KMS-11 (cell line): ENCODE data around the gene EPC1.

ENCODE experiments used
- H2AFZ ChIP-seq: fragments of 200-600 bp; sonication (generic); 2 replicates; pipeline ENCODE4 v1.6.1; 2016; ENCODE audit warnings: antibody characterized with exemption, mixed run types, low read depth
- H3K27ac ChIP-seq: fragments of 200-600 bp; sonication (generic); 2 replicates; pipeline ENCODE4 v1.6.1; 2016; ENCODE audit warnings: mild to moderate bottlenecking, mixed run types
- H3K27me3 ChIP-seq: fragments of 200-600 bp; sonication (generic); 2 replicates; pipeline ENCODE4 v1.6.1; 2017; ENCODE audit warnings: mild to moderate bottlenecking, low read depth, mixed run types, moderate library complexity; ENCODE audit not compliant: insufficient read depth
- H3K36me3 ChIP-seq: fragments of 200-600 bp; sonication (generic); 2 replicates; pipeline ENCODE4 v1.6.1; 2017; ENCODE audit warnings: mild to moderate bottlenecking, mixed run types; ENCODE audit not compliant: insufficient read depth
- H3K4me1 ChIP-seq: fragments of 200-600 bp; sonication (generic); 2 replicates; pipeline ENCODE4 v1.6.1; 2016; ENCODE audit warnings: mild to moderate bottlenecking, low read depth, mixed run types; ENCODE audit not compliant: poor library complexity, severe bottlenecking
- H3K4me2 ChIP-seq: fragments of 200-600 bp; sonication (generic); 2 replicates; pipeline ENCODE4 v1.7.0; 2016; ENCODE audit warnings: mild to moderate bottlenecking, mixed run types
- H3K4me3 ChIP-seq: fragments of 200-600 bp; sonication (generic); IDR thresholded peaks from 2 replicates; pipeline ENCODE4 v1.6.1; 2017; ENCODE audit warnings: low read depth, low read length, mixed read lengths; ENCODE audit not compliant: insufficient read depth
- H3K79me2 ChIP-seq: fragments of 200-600 bp; sonication (generic); 2 replicates; pipeline ENCODE4 v1.6.1; 2016; ENCODE audit warnings: low read depth, mixed run types; ENCODE audit not compliant: insufficient read depth
- H3K9ac ChIP-seq: fragments of 200-600 bp; sonication (generic); 2 replicates; pipeline ENCODE4 v1.6.1; 2016; ENCODE audit warnings: mild to moderate bottlenecking, mixed run types
- H4K20me1 ChIP-seq: fragments of 200-600 bp; sonication (generic); 2 replicates; pipeline ENCODE4 v1.6.1; 2016; ENCODE audit warnings: mild to moderate bottlenecking, mixed run types; ENCODE audit not compliant: insufficient read depth
- TF ChIP-seq, protein P1 (sequence below): fragments of 200-600 bp; sonication (generic); conservative IDR thresholded peaks from 2 replicates; pipeline ENCODE4 v1.6.1; 2017; ENCODE audit warnings: low read depth, mild to moderate bottlenecking, antibody characterized with exemption, low read length, moderate library complexity, mixed read lengths

EPC1 gene

DNA sequence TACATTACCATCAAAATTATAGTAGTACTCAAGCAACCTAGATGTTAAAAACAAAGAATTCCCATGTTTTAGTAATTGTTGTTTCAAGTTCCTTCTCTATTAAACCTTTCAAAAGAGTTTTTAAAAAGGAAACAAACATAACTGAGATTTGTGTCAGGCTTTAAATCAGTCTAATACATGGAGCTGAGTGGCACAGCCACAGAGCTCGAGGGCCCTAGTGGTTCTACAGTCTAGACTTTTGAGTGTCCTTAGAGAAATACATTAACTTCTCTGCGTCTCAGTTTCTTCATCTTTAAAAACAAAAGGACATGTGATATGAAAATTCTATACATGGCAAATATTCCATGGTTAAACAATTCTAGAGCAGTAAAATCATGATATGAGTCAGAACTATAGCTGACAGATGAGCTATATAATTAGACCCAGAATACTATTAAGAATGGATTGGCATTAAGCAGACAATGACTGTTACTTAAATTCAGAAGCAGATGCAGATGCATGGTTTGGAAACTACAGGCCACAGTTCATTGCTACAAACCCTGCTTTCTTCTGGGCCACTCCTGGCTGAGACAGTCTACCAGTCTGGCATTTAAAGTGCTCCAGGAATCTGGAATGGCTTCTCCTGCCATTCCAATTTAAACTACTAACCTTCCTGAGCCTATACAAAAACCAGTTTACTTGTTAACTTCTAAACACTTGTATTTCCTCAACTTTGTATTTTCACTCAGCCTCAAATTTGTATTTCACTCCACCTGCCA, 77.4 kb downstream of the EPC1 start:
- no peaks in the 10 kb centered on the region for H3K4me1 ChIP-seq
- no peak overlapping the region for H3K4me3 ChIP-seq
- H3K9ac ChIP-seq = no peak overlapping the region
- no peak overlapping the region for H3K27ac ChIP-seq
- H3K27me3 ChIP-seq = no peaks in the 10 kb centered on the region
- H3K4me2 ChIP-seq = no peak overlapping the region
- 0 out of 2 replicates have a peak, but pooled peaks cover 2% of the 10 kb centered on the region for H4K20me1 ChIP-seq
- no peaks in the 10 kb centered on the region for H3K79me2 ChIP-seq
- H2AFZ ChIP-seq = no peak overlapping the region
- TF ChIP-seq, protein P1, sequence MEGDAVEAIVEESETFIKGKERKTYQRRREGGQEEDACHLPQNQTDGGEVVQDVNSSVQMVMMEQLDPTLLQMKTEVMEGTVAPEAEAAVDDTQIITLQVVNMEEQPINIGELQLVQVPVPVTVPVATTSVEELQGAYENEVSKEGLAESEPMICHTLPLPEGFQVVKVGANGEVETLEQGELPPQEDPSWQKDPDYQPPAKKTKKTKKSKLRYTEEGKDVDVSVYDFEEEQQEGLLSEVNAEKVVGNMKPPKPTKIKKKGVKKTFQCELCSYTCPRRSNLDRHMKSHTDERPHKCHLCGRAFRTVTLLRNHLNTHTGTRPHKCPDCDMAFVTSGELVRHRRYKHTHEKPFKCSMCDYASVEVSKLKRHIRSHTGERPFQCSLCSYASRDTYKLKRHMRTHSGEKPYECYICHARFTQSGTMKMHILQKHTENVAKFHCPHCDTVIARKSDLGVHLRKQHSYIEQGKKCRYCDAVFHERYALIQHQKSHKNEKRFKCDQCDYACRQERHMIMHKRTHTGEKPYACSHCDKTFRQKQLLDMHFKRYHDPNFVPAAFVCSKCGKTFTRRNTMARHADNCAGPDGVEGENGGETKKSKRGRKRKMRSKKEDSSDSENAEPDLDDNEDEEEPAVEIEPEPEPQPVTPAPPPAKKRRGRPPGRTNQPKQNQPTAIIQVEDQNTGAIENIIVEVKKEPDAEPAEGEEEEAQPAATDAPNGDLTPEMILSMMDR = no peak
- peaks cover 8% of the 10 kb centered on the region; the same call in 1 of the 2 replicates for H3K36me3 ChIP-seq

DNA sequence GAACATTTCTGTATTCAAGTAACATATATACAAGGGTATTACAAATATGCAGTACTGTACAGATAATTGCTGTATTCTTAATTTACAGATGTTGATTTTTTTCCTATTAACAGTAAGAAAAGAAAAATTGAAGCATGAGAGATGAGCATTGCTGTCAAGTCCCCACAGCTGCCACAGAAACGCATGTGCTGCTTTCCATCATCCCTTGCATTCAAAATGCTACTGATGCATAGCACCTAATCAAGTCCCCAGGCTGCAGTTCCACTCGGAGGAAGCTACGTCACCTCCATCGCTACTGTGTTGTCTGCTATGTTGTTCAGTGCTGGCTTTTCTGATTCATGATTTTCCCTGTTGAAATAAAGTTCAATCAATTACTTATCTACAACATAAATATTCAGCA, 78.2 kb downstream of the EPC1 start:
- Histone ChIP-seq H4K20me1 (0 out of 2 replicates have a peak, but pooled peaks cover 2% of the 10 kb centered on the region), H3K9ac (no peak overlapping the region), H3K27ac (no peak overlapping the region), H3K36me3 (peaks cover 8% of the 10 kb centered on the region; the same call in 1 of the 2 replicates), H3K79me2 (no peaks in the 10 kb centered on the region), H3K27me3 (no peaks in the 10 kb centered on the region), H3K4me3 (no peak overlapping the region), H3K4me1 (no peaks in the 10 kb centered on the region), H2AFZ (no peak overlapping the region), H3K4me2 (no peak overlapping the region)
- TF ChIP-seq, protein P1 = no peak

DNA sequence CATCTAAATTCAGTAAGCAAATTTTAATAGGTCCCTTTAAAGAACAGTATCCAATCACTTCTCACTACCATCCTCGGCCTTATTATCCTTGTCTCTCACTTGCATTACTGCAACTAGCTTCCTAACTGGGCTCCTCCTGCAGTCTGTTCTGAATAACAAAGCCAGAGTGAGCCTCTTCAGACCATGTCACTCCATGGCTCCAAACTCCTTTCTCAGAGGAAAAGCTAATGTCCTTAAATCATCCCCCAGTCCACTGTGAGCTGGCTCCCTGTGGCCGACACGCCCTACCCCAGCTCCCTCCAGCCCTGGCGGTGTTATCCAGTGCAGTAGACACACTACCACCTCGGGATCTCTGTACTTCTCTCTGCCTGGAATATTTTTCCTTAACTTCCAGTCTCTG, 80.0 kb downstream of the EPC1 start:
- TF ChIP-seq, protein P1 = no peak
- Histone ChIP-seq H3K27me3 (no peaks in the 10 kb centered on the region), H3K4me2 (no peak overlapping the region), H3K4me1 (no peaks in the 10 kb centered on the region), H3K4me3 (no peak overlapping the region), H3K79me2 (no peaks in the 10 kb centered on the region), H3K27ac (no peak overlapping the region), H4K20me1 (0 out of 2 replicates have a peak, but pooled peaks cover 2% of the 10 kb centered on the region), H3K36me3 (peaks cover 8% of the 10 kb centered on the region; the same call in 1 of the 2 replicates), H2AFZ (no peak overlapping the region), H3K9ac (no peak overlapping the region)

DNA sequence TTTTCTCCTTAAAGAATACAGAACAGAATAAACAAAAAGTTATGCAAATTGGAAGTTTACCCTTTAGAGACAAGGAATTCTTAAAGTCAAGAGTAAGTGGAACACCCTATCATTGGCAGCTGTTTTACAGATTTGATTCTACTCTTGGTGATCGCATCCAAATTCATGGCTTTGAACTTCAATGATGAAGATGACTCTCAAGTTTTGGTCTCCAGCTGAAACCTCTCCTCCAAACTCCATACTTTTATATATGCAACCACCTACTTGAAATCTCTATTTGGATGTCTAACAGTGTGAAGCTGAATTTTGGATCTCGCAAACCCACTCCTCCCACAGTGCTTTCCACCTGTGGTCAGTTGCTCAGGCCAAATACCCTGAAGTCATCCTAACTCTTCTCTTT, 80.4 kb downstream of the EPC1 start:
- Histone ChIP-seq H3K36me3 (peaks cover 8% of the 10 kb centered on the region; the same call in 1 of the 2 replicates), H3K4me2 (no peak overlapping the region), H3K27ac (no peak overlapping the region), H3K4me1 (no peaks in the 10 kb centered on the region), H3K4me3 (no peak overlapping the region), H3K27me3 (no peaks in the 10 kb centered on the region), H3K79me2 (no peaks in the 10 kb centered on the region), H4K20me1 (0 out of 2 replicates have a peak, but pooled peaks cover 2% of the 10 kb centered on the region), H3K9ac (no peak overlapping the region), H2AFZ (no peak overlapping the region)
- TF ChIP-seq, protein P1 = no peak
